Memory B cell (primary cell): ENCODE data around the gene CMIP.
"Not testable (repeated sequence)": the region's sequence is repeated elsewhere in the genome, so short reads cannot be mapped to it uniquely, and the experiment has no call there.

Experiments used
- ATAC-seq: fragments of 150-1000 bp; cut with Tn5 transposase; 2 replicates; pipeline ENCODE4 v1.10.0; 2021; ENCODE audit warnings: low read depth, mild to moderate bottlenecking, moderate library complexity
- DNase-seq, 2 donors: peaks; one replicate each; pipeline ENCODE4 v3.0.0; 2022; ENCODE audit warnings: low spot score in 2 of 2
- H3K27ac Mint-ChIP-seq: one replicate; pipeline ENCODE4 v1.8.0; 2022; ENCODE audit warnings: mild to moderate bottlenecking, moderate library complexity, mixed read lengths
- H3K27me3 Mint-ChIP-seq: one replicate; pipeline ENCODE4 v1.8.0; 2022; ENCODE audit warnings: mixed read lengths
- H3K36me3 Mint-ChIP-seq: one replicate; pipeline ENCODE4 v1.8.0; 2022; ENCODE audit warnings: mild to moderate bottlenecking, mixed read lengths
- H3K4me1 Mint-ChIP-seq: one replicate; pipeline ENCODE4 v1.8.0; 2022; ENCODE audit warnings: mixed read lengths
- H3K4me3 Mint-ChIP-seq: one replicate; pipeline ENCODE4 v1.8.0; 2022; ENCODE audit warnings: mild to moderate bottlenecking, moderate library complexity, mixed read lengths
- H3K9me3 Mint-ChIP-seq: one replicate; pipeline ENCODE4 v1.8.0; 2022; ENCODE audit warnings: mixed read lengths

The CMIP gene

GRCh38 chr16:81444448-81445121 lies at the start of gene CMIP:
TSS of gene CMIP (plus strand) at chr16:81444808.
- no peaks in the 10 kb centered on the region for H3K36me3 Mint-ChIP-seq

GRCh38 chr16:81394966-81395655 lies 49.5 kb upstream of the CMIP start:
- no peak for DNase-seq

More at GRCh38 chr16:81444448-81445121, at the start of gene CMIP:
- Mint-ChIP-seq H3K27ac (peak within 1 kb of the TSS; percentile 93), H3K4me3 (peak within 1 kb of the TSS; percentile 93), H3K4me1 (peaks cover 32% of the 10 kb centered on the region), H3K9me3 (no peaks in the 10 kb centered on the region), H3K27me3 (no peaks in the 10 kb centered on the region)
- ATAC-seq (peak; percentile 80), DNase-seq (peak; percentile 84 to 91)

GRCh38 chr16:81397058-81397878 lies 47.3 kb upstream of the CMIP start:
- Mint-ChIP-seq H3K27me3 (peaks cover 1% of the 10 kb centered on the region), H3K4me3 (no peak overlapping the region), H3K36me3 (peaks cover 2% of the 10 kb centered on the region), H3K9me3 (no peaks in the 10 kb centered on the region), H3K27ac (no peak overlapping the region), H3K4me1 (no peaks in the 10 kb centered on the region)
- ATAC-seq: no peak
- DNase-seq: no peak

More at GRCh38 chr16:81394966-81395655, 49.5 kb upstream of the CMIP start:
- H3K27me3 Mint-ChIP-seq: peaks cover 1% of the 10 kb centered on the region
- H3K4me1 Mint-ChIP-seq: no peaks in the 10 kb centered on the region
- H3K4me3 Mint-ChIP-seq: no peak overlapping the region
- no peak for ATAC-seq
- H3K27ac Mint-ChIP-seq: no peak overlapping the region
- peaks cover 4% of the 10 kb centered on the region for H3K36me3 Mint-ChIP-seq
- H3K9me3 Mint-ChIP-seq: no peaks in the 10 kb centered on the region

GRCh38 chr16:81397879-81398520 lies 46.6 kb upstream of the CMIP start:
- no peak overlapping the region for H3K27ac Mint-ChIP-seq
- DNase-seq (no peak), ATAC-seq (peak; percentile 58)
- H3K4me1 Mint-ChIP-seq: no peaks in the 10 kb centered on the region
- H3K36me3 Mint-ChIP-seq: peaks cover 2% of the 10 kb centered on the region
- no peak overlapping the region for H3K4me3 Mint-ChIP-seq
- peaks cover 1% of the 10 kb centered on the region for H3K27me3 Mint-ChIP-seq
- H3K9me3 Mint-ChIP-seq: no peaks in the 10 kb centered on the region

GRCh38 chr16:81399909-81400308 lies 44.7 kb upstream of the CMIP start:
- no peaks in the 10 kb centered on the region for H3K36me3 Mint-ChIP-seq
- no peak overlapping the region for H3K27ac Mint-ChIP-seq
- ATAC-seq: no peak
- H3K4me3 Mint-ChIP-seq: no peak overlapping the region
- H3K4me1 Mint-ChIP-seq: peaks cover 6% of the 10 kb centered on the region
- H3K9me3 Mint-ChIP-seq: no peaks in the 10 kb centered on the region
- DNase-seq: no peak
- H3K27me3 Mint-ChIP-seq: peaks cover 1% of the 10 kb centered on the region

GRCh38 chr16:81401035-81401950 lies 43.3 kb upstream of the CMIP start:
- ATAC-seq (no peak), DNase-seq (no peak)
- H3K27ac Mint-ChIP-seq: no peak overlapping the region
- H3K4me3 Mint-ChIP-seq: no peak overlapping the region
- H3K9me3 Mint-ChIP-seq: no peaks in the 10 kb centered on the region
- peaks cover 6% of the 10 kb centered on the region for H3K4me1 Mint-ChIP-seq
- no peaks in the 10 kb centered on the region for H3K36me3 Mint-ChIP-seq
- peaks cover 1% of the 10 kb centered on the region for H3K27me3 Mint-ChIP-seq

- ATAC-seq: no peak
- Mint-ChIP-seq H3K27ac (no peak overlapping the region), H3K4me3 (no peak overlapping the region), H3K27me3 (no peaks in the 10 kb centered on the region), H3K9me3 (no peaks in the 10 kb centered on the region), H3K4me1 (peaks cover 6% of the 10 kb centered on the region), H3K36me3 (no peaks in the 10 kb centered on the region)
- no peak for DNase-seq
Measured at GRCh38 chr16:81403208-81403600, 41.4 kb upstream of the CMIP start.

- no peaks in the 10 kb centered on the region for H3K9me3 Mint-ChIP-seq
- H3K27ac Mint-ChIP-seq: no peak overlapping the region
- no peaks in the 10 kb centered on the region for H3K36me3 Mint-ChIP-seq
- H3K4me1 Mint-ChIP-seq: peaks cover 6% of the 10 kb centered on the region
- peak; percentile 85 to 90 for DNase-seq
- H3K4me3 Mint-ChIP-seq: peak overlapping the region; percentile 63
- peak; percentile 94 for ATAC-seq
- H3K27me3 Mint-ChIP-seq: no peaks in the 10 kb centered on the region
Measured at GRCh38 chr16:81403601-81404391, 40.8 kb upstream of the CMIP start.

- H3K27ac Mint-ChIP-seq, H3K4me1 Mint-ChIP-seq, DNase-seq, H3K9me3 Mint-ChIP-seq, H3K27me3 Mint-ChIP-seq, H3K36me3 Mint-ChIP-seq, ATAC-seq, H3K4me3 Mint-ChIP-seq: not testable (repeated sequence)
Measured at GRCh38 chr16:81405002-81405401, 39.6 kb upstream of the CMIP start.

GRCh38 chr16:81405702-81406113 lies 38.9 kb upstream of the CMIP start:
- peaks cover 8% of the 10 kb centered on the region for H3K4me1 Mint-ChIP-seq

GRCh38 chr16:81408409-81408950 lies 36.1 kb upstream of the CMIP start:
- no peaks in the 10 kb centered on the region for H3K9me3 Mint-ChIP-seq
- H3K4me3 Mint-ChIP-seq: no peak overlapping the region
- H3K36me3 Mint-ChIP-seq: no peaks in the 10 kb centered on the region
- H3K27ac Mint-ChIP-seq: no peak overlapping the region
- DNase-seq: no peak
- H3K4me1 Mint-ChIP-seq: peaks cover 10% of the 10 kb centered on the region
- peaks cover 8% of the 10 kb centered on the region for H3K27me3 Mint-ChIP-seq
- ATAC-seq: no peak

More at GRCh38 chr16:81405702-81406113, 38.9 kb upstream of the CMIP start:
- Mint-ChIP-seq H3K4me3 (no peak overlapping the region), H3K36me3 (no peaks in the 10 kb centered on the region), H3K27me3 (peaks cover 6% of the 10 kb centered on the region), H3K9me3 (no peaks in the 10 kb centered on the region), H3K27ac (no peak overlapping the region)
- DNase-seq (no peak), ATAC-seq (no peak)

GRCh38 chr16:81409016-81409556 lies 35.5 kb upstream of the CMIP start:
- ATAC-seq: no peak
- H3K27me3 Mint-ChIP-seq: peaks cover 8% of the 10 kb centered on the region
- H3K27ac Mint-ChIP-seq: no peak overlapping the region
- H3K36me3 Mint-ChIP-seq: no peaks in the 10 kb centered on the region
- no peak overlapping the region for H3K4me3 Mint-ChIP-seq
- peaks cover 11% of the 10 kb centered on the region for H3K4me1 Mint-ChIP-seq
- no peaks in the 10 kb centered on the region for H3K9me3 Mint-ChIP-seq
- DNase-seq: no peak
